Breast epithelium (tissue), 4 donors: ENCODE results near the gene XPO5. TPM values are rescaled to one million over a fixed set of nuclear protein-coding genes. Genes with fewer than 3 reads are reported as not detected.
A peak's percentile ranks its signal among the peaks of the same experiment; 100 is the strongest.

Experiments
- DNase-seq, 2 donors: peaks; one replicate each; pipeline ENCODE4 v3.0.0-alpha.2; 2019; ENCODE audit warnings: low spot score in 2 of 2
- H3K27ac ChIP-seq, 2 donors: fragments of 200-600 bp; sonication (generic) in 1 of 2; one replicate each; pipeline ENCODE4 v1.5.1; 2016 to 2019; ENCODE audit warnings: mild to moderate bottlenecking in 1 of 2
- H3K27me3 ChIP-seq, 2 donors: fragments of 200-600 bp; sonication (generic) in 1 of 2; one replicate each; pipeline versions ENCODE4 v1.5.1 to v1.6.0; 2017 to 2019; ENCODE audit warnings: control low read depth in 1 of 2, mild to moderate bottlenecking in 1 of 2
- H3K36me3 ChIP-seq: fragments of 200-600 bp; one replicate; pipeline ENCODE4 v1.5.1; 2019
- H3K4me1 ChIP-seq, 2 donors: fragments of 200-600 bp; sonication (generic); one replicate each; pipeline ENCODE4 v1.5.1; 2016 to 2019; ENCODE audit warnings: control low read depth in 1 of 2
- H3K4me3 ChIP-seq, 3 donors: fragments of 200-600 bp; sonication (generic); 1 replicate in 2 of 3; 2 replicates in 1 of 3; pipeline ENCODE4 v1.5.1; 2016 to 2019; ENCODE audit warnings: mild to moderate bottlenecking in 3 of 3, moderate library complexity in 2 of 3
- H3K9me3 ChIP-seq, 2 donors: fragments of 200-600 bp; sonication (generic) in 1 of 2; one replicate each; pipeline ENCODE4 v1.5.1; 2016 to 2019; ENCODE audit warnings: control low read depth in 1 of 2
- CTCF ChIP-seq, 3 donors: fragments of 450-650 bp; IDR thresholded peaks; one replicate each; pipeline ENCODE4 v1.5.1; 2016 to 2017; ENCODE audit warnings: antibody characterized with exemption in 3 of 3, mild to moderate bottlenecking in 3 of 3, moderate library complexity in 3 of 3
- POLR2A ChIP-seq: fragments of 450-650 bp; IDR thresholded peaks from one replicate; pipeline ENCODE4 v1.6.1; 2016; ENCODE audit warnings: antibody characterized with exemption, mild to moderate bottlenecking, moderate library complexity
- POLR2AphosphoS5 ChIP-seq, 3 donors: sonication (generic); formaldehyde crosslinking; IDR thresholded peaks; one replicate each; pipeline ENCODE4 v1.6.1; 2017; ENCODE audit warnings: antibody characterized with exemption in 3 of 3
- intact Hi-C: fragments of 100-400 bp; cut with DNase I; formaldehyde crosslinking; loops from one replicate; pipeline ENCODE4 v1.15.1; 2023; ENCODE audit warnings: low total_unique reads
- total RNA-seq, 3 donors: library from RNA; depleted of rRNA; stranded (reverse); fragments of >200 nt; gene quantifications; one replicate each; pipeline ENCODE4 v1.1.0, GENCODE V29; 2016

XPO5 gene
- total RNA-seq, 3 donors from 2014 or later = 16.5 to 28.8 (median 27.2) TPM

GRCh38 chr6:43509984-43510826 is 65.6 kb downstream of the XPO5 start, which contains the start of gene LRRC73:
Gene LRRC73 (minus strand): TSS chr6:43510346. CDS start chr6:43509785, 561 bp downstream.
- Histone ChIP-seq H3K27me3 (no peaks in the 10 kb centered on the region), H3K4me3 (peak within 1 kb of the TSS; percentile 60 to 76 (median 68)), H3K4me1 (peaks cover 2 to 6% of the 10 kb centered on the region in 2 donors), H3K27ac (peak within 1 kb of the TSS; percentile 49 to 72), H3K9me3 (no peaks in the 10 kb centered on the region), H3K36me3 (peaks cover 16% of the 10 kb centered on the region)
- TF ChIP-seq POLR2AphosphoS5 (IDR thresholded peaks at IDR 0.05) (peak in 1 of 3 donors; percentile 61), POLR2A (no peak), CTCF (IDR thresholded peaks at IDR 0.05) (no peak)
- DNase-seq = peak; percentile 67 to 75
- intact Hi-C loops = loop anchor here (10.0 kb wide), 2 partner anchors 55 to 145 kb away; partner anchors contain the start of genes DLK2 and ZNF318

DNA sequence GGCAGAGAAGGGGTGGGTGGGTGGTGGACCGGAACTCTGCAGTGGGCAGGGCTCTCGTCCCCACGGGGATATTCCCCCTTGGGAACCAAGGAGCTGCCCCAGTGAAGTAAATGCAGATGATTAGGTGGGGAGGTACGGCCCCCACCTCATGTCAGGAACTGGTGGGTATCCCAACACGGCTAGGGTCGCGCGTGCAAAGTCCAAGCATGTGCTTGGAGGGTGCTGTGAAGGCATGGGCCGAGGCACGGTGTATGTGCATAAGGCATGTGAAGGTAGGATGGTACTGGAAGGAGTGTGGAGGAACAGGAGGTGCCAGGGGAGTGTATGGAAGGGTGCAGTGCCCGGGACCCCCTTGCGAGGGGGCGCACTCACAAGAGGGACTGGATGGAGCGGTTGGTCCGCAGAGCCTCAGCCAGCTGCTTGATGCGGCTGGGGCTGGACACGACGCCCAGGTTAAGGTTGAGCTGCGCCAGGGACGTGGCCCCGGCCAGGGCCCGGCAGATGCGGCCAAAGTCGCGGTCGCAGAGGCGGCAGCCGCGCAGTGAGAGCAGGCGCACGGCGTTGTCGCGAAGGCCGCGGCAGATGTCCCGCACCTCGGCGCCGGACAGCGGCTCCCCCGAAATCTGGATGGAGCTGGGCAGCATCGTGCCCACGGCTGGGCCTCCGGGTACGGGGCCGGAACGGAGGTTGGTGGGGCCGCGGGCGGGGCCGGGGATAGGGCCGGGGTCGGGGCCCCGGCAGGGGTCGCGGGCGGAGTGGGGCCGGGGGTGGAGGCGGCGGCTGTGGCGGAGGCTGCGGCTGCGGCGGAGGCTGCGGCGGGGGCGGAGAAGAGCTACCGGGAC is 66.5 kb downstream of the XPO5 start:
- H3K27me3 ChIP-seq = no peaks in the 10 kb centered on the region
- no peak for TF ChIP-seq POLR2A
- no peak for TF ChIP-seq POLR2AphosphoS5 (IDR thresholded peaks at IDR 0.05)
- TF ChIP-seq CTCF (IDR thresholded peaks at IDR 0.05) = no peak
- H3K4me3 ChIP-seq = peak overlapping the region; percentile 60 to 76 (median 68)
- H3K9me3 ChIP-seq = no peaks in the 10 kb centered on the region
- H3K4me1 ChIP-seq = peaks cover 0 to under 1% of the 10 kb centered on the region in 2 donors
- DNase-seq = no peak
- peaks cover 16% of the 10 kb centered on the region for H3K36me3 ChIP-seq
- intact Hi-C loops = loop anchor here (10.0 kb wide), 2 partner anchors 55 to 145 kb away; partner anchors contain the start of genes DLK2 and ZNF318
- peak overlapping the region; percentile 49 to 72 for H3K27ac ChIP-seq

GRCh38 chr6:43508481-43509141 is 67.2 kb downstream of the XPO5 start:
- H3K27ac ChIP-seq = no peak overlapping the region
- peaks cover 16% of the 10 kb centered on the region for H3K36me3 ChIP-seq
- no peaks in the 10 kb centered on the region for H3K27me3 ChIP-seq
- H3K9me3 ChIP-seq = no peaks in the 10 kb centered on the region
- no peaks in the 10 kb centered on the region for H3K4me1 ChIP-seq
- intact Hi-C loops = loop anchor here (10.0 kb wide), 2 partner anchors 54 to 144 kb away; partner anchors contain the start of genes DLK2 and ZNF318
- TF ChIP-seq POLR2AphosphoS5 (IDR thresholded peaks at IDR 0.05) = no peak
- no peak for TF ChIP-seq CTCF (IDR thresholded peaks at IDR 0.05)
- no peak for TF ChIP-seq POLR2A
- H3K4me3 ChIP-seq = peak overlapping the region in 2 of 3 donors; percentile 68 to 76
- no peak for DNase-seq

DNA sequence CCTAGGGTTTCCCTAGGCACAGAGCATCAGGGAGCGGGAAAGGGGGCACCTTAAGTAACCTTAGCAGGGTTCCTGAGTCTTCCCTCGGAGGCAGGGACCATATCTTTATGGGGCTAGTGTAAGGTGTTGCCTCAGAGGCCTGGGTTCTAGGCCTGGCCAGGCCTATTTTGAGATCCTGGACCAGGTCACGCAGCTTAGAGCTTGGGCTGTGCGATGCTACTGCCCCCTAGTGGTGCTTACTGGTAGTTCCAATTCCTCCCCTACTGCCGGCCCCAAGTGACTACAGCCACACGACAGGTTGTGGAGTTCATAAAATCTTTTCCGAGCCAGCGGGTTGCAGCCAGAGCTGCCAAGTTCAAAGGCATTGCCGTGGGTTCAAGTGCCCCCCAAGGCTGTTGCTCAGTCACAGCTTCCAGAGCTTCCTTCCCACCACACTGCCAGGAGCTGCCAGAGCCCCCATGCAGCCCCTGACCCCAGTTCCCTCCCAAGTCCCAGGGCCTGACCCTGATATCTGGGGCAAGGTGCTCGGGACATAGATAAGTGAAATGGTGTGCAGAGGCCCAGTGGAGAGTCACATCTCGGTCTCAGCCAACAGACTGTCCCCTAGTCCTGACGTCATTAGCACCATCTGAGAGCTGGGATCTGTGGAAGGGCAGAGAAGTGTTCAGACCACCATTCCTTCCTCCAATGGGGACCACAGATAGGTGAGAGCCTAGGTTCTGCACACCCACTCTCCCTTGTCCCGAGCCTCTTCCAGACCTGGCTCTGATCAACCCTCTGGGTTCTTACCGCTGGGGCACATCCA is 69.0 kb downstream of the XPO5 start:
- peak overlapping the region in 1 of 2 donors; percentile 40 for H3K27ac ChIP-seq
- peak; percentile 61 to 78 for DNase-seq
- intact Hi-C loops = loop anchor here (10.0 kb wide), 2 partner anchors 52 to 142 kb away; partner anchors contain the start of genes DLK2 and ZNF318
- TF ChIP-seq POLR2AphosphoS5 (IDR thresholded peaks at IDR 0.05) (no peak), CTCF (IDR thresholded peaks at IDR 0.05) (peak; percentile 84 to 96 (median 92)), POLR2A (no peak)
- peaks cover 5% of the 10 kb centered on the region for H3K36me3 ChIP-seq
- no peaks in the 10 kb centered on the region for H3K27me3 ChIP-seq
- no peaks in the 10 kb centered on the region for H3K9me3 ChIP-seq
- H3K4me3 ChIP-seq = no peak overlapping the region
- no peaks in the 10 kb centered on the region for H3K4me1 ChIP-seq
